Hepatocyte (in vitro differentiated cells): ENCODE results near the gene MICAL2. TPM values are rescaled to one million over a fixed set of nuclear protein-coding genes. Genes with fewer than 3 reads are reported as not detected.

Experiments used
- DNase-seq: peaks from one replicate; pipeline ENCODE4 v3.0.0-alpha.2; 2016; ENCODE audit warnings: low spot score
- H2AFZ ChIP-seq: fragments of 200-600 bp; sonication (generic); 2 replicates; pipeline ENCODE4 v1.6.0; 2016; ENCODE audit warnings: antibody characterized with exemption, mild to moderate bottlenecking
- H3K27ac ChIP-seq: fragments of 200-600 bp; sonication (generic); 2 replicates; pipeline ENCODE4 v1.5.1; 2016; ENCODE audit warnings: mild to moderate bottlenecking
- H3K27me3 ChIP-seq: fragments of 200-600 bp; sonication (generic); 2 replicates; pipeline ENCODE4 v1.6.1; 2016
- H3K36me3 ChIP-seq: fragments of 200-600 bp; sonication (generic); replicated peaks from 2 replicates; pipeline ENCODE4 v1.5.1; 2016; ENCODE audit warnings: low read depth; ENCODE audit not compliant: insufficient read depth
- H3K4me1 ChIP-seq: fragments of 200-600 bp; sonication (generic); 2 replicates; pipeline ENCODE4 v1.5.1; 2016; ENCODE audit warnings: mild to moderate bottlenecking, moderate library complexity; ENCODE audit not compliant: insufficient read depth
- H3K4me2 ChIP-seq: fragments of 200-600 bp; sonication (generic); 2 replicates; pipeline ENCODE4 v1.6.0; 2016
- H3K4me3 ChIP-seq: fragments of 200-600 bp; sonication (generic); 2 replicates; pipeline ENCODE4 v1.5.1; 2016; ENCODE audit warnings: mild to moderate bottlenecking
- H3K79me2 ChIP-seq: fragments of 200-600 bp; sonication (generic); 2 replicates; pipeline ENCODE4 v1.6.0; 2017; ENCODE audit warnings: mild to moderate bottlenecking
- H3K9me2 ChIP-seq: fragments of 200-600 bp; sonication (generic); replicated peaks from 2 replicates; pipeline ENCODE4 v1.6.0; 2017; ENCODE audit warnings: mild to moderate bottlenecking; ENCODE audit not compliant: insufficient read depth
- H3K9me3 ChIP-seq: fragments of 200-600 bp; sonication (generic); 2 replicates; pipeline ENCODE4 v1.5.1; 2016; ENCODE audit warnings: low read depth, mild to moderate bottlenecking
- H4K20me1 ChIP-seq: fragments of 200-600 bp; sonication (generic); 2 replicates; pipeline ENCODE4 v1.6.0; 2016; ENCODE audit warnings: mild to moderate bottlenecking; ENCODE audit not compliant: insufficient read depth, poor library complexity, severe bottlenecking
- CTCF ChIP-seq: fragments of 200-600 bp; sonication (generic); IDR thresholded peaks from 2 replicates; pipeline ENCODE4 v1.5.1; 2016; ENCODE audit warnings: antibody characterized with exemption, mild to moderate bottlenecking; ENCODE audit not compliant: poor library complexity
- EZH2 ChIP-seq: fragments of 200-600 bp; sonication (generic); IDR thresholded peaks from 2 replicates; pipeline ENCODE4 v1.6.1; 2016; ENCODE audit warnings: antibody characterized with exemption, mild to moderate bottlenecking, borderline replicate concordance
- EZH2phosphoT487 ChIP-seq: fragments of 200-600 bp; sonication (generic); IDR thresholded peaks from one replicate; pipeline ENCODE4 v1.6.1; 2018; ENCODE audit warnings: antibody characterized with exemption, mild to moderate bottlenecking, low read depth, moderate library complexity; ENCODE audit not compliant: unreplicated experiment, severe bottlenecking
- WGBS: methylation state at CpG from one replicate; pipeline ENCODE4 v1.1.6; 2016; ENCODE audit warnings: low lambda C conversion rate; ENCODE audit errors: missing lambda C conversion rate; 5-methylcytosine and 5-hydroxymethylcytosine counted together
- polyA plus RNA-seq: library from polyadenylated mRNA; unstranded; fragments of >200 nt; fragmentation: Nextera tagmentation; extraction: Ambion mirVana; gene quantifications from 2 replicates; pipeline ENCODE4 v1.2.1, GENCODE V29; 2016
- total RNA-seq: library from RNA; depleted of rRNA; stranded (reverse); fragments of >200 nt; gene quantifications from 2 replicates; pipeline ENCODE4 v1.2.3, GENCODE V29; 2014

Gene MICAL2
- total and polyA plus RNA-seq, 2 experiments from 2014 or later: 36.8 to 56.0 TPM

DNA sequence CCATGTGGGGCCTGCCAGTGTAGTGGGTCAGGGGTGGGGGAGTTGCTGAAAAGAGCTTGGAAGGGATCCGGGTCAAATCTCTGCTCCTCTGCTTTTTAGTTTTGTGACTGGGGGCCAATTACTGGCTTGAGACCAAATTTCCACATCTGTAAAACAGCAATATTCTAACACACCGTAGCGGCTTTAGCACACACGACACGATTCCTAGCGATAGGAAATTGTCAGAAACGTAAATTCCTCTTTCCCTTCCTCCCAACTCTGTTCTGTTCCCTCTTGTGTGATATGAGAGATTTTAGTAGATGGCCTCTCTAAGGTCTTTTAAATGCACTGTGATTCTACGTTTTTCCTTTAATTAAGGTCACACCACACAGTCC, 71.9 kb downstream of the MICAL2 start:
- no peaks in the 10 kb centered on the region for H3K9me3 ChIP-seq
- no peak overlapping the region for H3K4me2 ChIP-seq
- H3K27me3 ChIP-seq: no peaks in the 10 kb centered on the region
- peak overlapping the region; percentile 39 for H3K27ac ChIP-seq
- TF ChIP-seq EZH2: no peak
- TF ChIP-seq EZH2phosphoT487: no peak
- no peak for DNase-seq
- 91% methylated on average over 8 of the region's 8 CpGs for WGBS
- H3K4me1 ChIP-seq: peaks cover 32% of the 10 kb centered on the region
- H4K20me1 ChIP-seq: no peaks in the 10 kb centered on the region
- H3K4me3 ChIP-seq: no peak overlapping the region
- H3K79me2 ChIP-seq: peaks cover 11% of the 10 kb centered on the region
- no peaks in the 10 kb centered on the region for H3K36me3 ChIP-seq
- no peaks in the 10 kb centered on the region for H3K9me2 ChIP-seq
- no peak overlapping the region for H2AFZ ChIP-seq

GRCh38 chr11:12182676-12183541, 72.5 kb downstream of the MICAL2 start:
- Histone ChIP-seq H3K27ac (peak overlapping the region; percentile 39), H2AFZ (no peak overlapping the region), H3K4me3 (no peak overlapping the region), H3K4me2 (no peak overlapping the region), H4K20me1 (no peaks in the 10 kb centered on the region), H3K9me3 (no peaks in the 10 kb centered on the region), H3K9me2 (no peaks in the 10 kb centered on the region), H3K27me3 (no peaks in the 10 kb centered on the region), H3K79me2 (peaks cover 11% of the 10 kb centered on the region), H3K36me3 (no peaks in the 10 kb centered on the region), H3K4me1 (peaks cover 28% of the 10 kb centered on the region)
- DNase-seq: peak; percentile 47
- TF ChIP-seq CTCF (no peak), EZH2phosphoT487 (no peak), EZH2 (no peak)
- WGBS: 52% methylated on average over 12 of the region's 12 CpGs

DNA sequence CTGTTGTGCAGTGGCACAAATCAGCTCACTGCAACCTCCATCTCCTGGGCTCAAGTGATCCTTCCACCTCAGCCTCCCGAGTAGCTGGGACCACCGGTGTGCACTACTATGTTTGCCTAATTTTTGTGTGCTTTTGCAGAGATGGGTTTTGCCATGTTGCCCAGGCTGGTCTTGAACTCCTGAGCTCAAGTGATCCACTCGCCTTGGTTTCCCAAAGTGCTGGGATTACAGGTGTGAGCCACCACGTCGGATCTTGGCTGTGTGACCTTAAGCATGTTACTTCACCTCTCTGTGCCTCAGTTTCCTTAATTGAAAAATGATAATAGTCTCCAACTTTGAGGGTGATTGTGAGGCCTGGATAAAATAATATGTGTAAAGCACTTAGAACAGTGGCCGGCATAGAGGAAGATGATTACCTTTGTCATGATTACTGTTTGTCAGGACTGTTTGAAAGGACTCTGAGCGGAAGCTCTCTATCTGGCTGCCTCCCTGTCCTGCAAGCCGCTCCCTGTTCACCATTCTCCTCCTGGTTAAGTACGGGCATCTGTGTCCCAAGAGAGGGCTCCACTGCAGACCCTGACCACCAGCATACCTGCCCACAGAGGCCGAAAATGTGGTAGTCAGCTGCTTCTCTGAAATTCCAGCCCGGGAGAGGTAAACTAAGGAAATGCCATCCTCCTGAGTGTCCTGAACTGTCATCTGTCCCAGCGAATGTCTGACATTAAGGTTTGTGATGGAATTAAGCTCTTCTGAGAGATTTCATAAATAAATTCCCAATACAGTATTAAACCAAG, 73.6 kb downstream of the MICAL2 start:
- Histone ChIP-seq H3K79me2 (peaks cover 11% of the 10 kb centered on the region), H2AFZ (no peak overlapping the region), H3K4me2 (no peak overlapping the region), H3K36me3 (no peaks in the 10 kb centered on the region), H3K4me3 (no peak overlapping the region), H3K9me2 (no peaks in the 10 kb centered on the region), H3K4me1 (peaks cover 21% of the 10 kb centered on the region), H3K27me3 (no peaks in the 10 kb centered on the region), H4K20me1 (no peaks in the 10 kb centered on the region), H3K9me3 (no peaks in the 10 kb centered on the region), H3K27ac (no peak overlapping the region)
- no peak for DNase-seq
- WGBS: 97% methylated on average over 12 of the region's 12 CpGs
- TF ChIP-seq CTCF: no peak
- no peak for TF ChIP-seq EZH2
- no peak for TF ChIP-seq EZH2phosphoT487

DNA sequence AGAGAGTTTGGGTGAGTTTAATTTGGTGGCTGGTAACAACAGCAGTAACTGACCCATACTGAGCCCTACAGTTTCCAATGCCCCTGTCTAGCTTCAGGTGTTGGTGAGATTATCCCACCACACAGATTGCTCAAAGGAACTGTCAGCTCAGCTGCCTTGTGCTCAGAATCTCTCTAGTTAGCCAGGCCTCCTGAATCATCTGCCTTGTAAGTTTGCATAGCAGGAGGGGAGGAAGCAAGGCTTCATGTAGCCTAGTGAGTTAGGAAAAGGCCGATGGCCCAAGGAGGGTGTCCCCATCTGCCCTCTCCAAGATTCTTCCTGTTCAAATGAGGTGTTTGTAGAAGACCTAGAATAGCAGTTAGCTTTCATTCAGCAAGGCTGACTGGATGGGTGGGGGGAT, 74.3 kb downstream of the MICAL2 start:
- no peak overlapping the region for H3K4me3 ChIP-seq
- H3K4me1 ChIP-seq: peaks cover 16% of the 10 kb centered on the region
- H3K79me2 ChIP-seq: peaks cover 11% of the 10 kb centered on the region
- no peaks in the 10 kb centered on the region for H3K9me3 ChIP-seq
- no peak for TF ChIP-seq EZH2
- no peak for TF ChIP-seq EZH2phosphoT487
- TF ChIP-seq CTCF: no peak
- H3K9me2 ChIP-seq: no peaks in the 10 kb centered on the region
- H3K27ac ChIP-seq: no peak overlapping the region
- H2AFZ ChIP-seq: no peak overlapping the region
- no peaks in the 10 kb centered on the region for H3K36me3 ChIP-seq
- H3K4me2 ChIP-seq: no peak overlapping the region
- no peaks in the 10 kb centered on the region for H4K20me1 ChIP-seq
- WGBS: 94% methylated on average over 1 of the region's 1 CpG
- no peak for DNase-seq
- H3K27me3 ChIP-seq: no peaks in the 10 kb centered on the region
